Measurements from ENCODE around the gene CCNL2. TPM values are rescaled to one million over a fixed set of nuclear protein-coding genes. Genes with fewer than 3 reads are reported as not detected.

The CCNL2 gene
- total RNA-seq, 1 experiment from 2014 or later, result 142 TPM

DNA sequence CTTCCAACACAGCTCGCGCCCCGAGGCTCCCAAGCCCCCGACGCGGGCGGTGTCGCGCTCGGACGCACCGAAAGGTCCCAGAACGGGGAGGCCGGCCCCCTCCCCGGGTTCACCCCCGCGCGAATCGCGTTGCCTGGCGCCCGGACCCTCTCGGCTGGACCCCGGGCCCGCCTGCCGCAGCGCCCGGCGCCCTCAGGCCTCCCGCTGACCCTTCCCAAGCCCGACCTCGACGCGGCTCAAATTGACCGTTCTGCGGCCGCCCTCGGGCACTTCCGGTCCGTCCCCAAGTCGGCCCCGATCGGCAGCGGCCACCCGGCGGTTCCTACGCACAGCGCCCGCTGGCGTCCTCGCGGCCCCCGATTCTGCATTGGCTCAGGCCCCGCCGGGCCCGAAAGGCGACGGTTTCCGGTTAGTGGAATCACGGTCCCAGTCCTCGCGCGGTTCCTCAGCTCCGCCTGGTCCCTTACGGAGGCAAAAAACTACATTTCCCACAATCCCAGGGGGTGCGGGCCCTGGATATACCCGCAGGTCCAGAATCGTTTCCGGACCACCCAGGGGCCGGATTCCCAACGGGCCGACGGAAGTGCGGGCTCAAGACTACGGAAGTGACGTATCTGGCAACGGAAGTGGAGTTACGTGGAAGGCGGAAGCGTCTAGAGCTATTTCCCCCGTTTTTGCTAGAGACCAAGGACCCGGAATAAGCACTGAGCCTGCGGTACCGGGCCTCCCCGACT lies 24.0 kb downstream of the CCNL2 start, which contains the start of gene AURKAIP1 (continued):
- TF ChIP-seq, protein P1, sequence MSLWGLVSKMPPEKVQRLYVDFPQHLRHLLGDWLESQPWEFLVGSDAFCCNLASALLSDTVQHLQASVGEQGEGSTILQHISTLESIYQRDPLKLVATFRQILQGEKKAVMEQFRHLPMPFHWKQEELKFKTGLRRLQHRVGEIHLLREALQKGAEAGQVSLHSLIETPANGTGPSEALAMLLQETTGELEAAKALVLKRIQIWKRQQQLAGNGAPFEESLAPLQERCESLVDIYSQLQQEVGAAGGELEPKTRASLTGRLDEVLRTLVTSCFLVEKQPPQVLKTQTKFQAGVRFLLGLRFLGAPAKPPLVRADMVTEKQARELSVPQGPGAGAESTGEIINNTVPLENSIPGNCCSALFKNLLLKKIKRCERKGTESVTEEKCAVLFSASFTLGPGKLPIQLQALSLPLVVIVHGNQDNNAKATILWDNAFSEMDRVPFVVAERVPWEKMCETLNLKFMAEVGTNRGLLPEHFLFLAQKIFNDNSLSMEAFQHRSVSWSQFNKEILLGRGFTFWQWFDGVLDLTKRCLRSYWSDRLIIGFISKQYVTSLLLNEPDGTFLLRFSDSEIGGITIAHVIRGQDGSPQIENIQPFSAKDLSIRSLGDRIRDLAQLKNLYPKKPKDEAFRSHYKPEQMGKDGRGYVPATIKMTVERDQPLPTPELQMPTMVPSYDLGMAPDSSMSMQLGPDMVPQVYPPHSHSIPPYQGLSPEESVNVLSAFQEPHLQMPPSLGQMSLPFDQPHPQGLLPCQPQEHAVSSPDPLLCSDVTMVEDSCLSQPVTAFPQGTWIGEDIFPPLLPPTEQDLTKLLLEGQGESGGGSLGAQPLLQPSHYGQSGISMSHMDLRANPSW (CRISPR knock-in tag; conservative IDR thresholded peaks at IDR 0.05; ENCODE audit: low read depth), result no peak
- TF ChIP-seq NFYB (CRISPR knock-in tag; conservative IDR thresholded peaks at IDR 0.05; ENCODE audit: low read depth) (0 out of 2 replicates have a peak, but pooled peaks have one; percentile 25), CBFB (CRISPR knock-in tag; IDR thresholded peaks at IDR 0.05; ENCODE audit: low read depth) (no peak), MXD4 (CRISPR knock-in tag; IDR thresholded peaks at IDR 0.05; ENCODE audit: borderline replicate concordance) (no peak), TCF7 (CRISPR knock-in tag; IDR thresholded peaks at IDR 0.05; ENCODE audit: low read depth) (no peak), GRHL2 (CRISPR knock-in tag; IDR thresholded peaks at IDR 0.05; ENCODE audit: insufficient replicate concordance, severe bottlenecking) (no peak), ZNF317 (CRISPR knock-in tag; IDR thresholded peaks at IDR 0.05; ENCODE audit: borderline replicate concordance, low read depth) (0 out of 2 replicates have a peak, but pooled peaks have one; percentile 27), FOXJ3 (CRISPR knock-in tag; IDR thresholded peaks at IDR 0.05; ENCODE audit: borderline replicate concordance) (no peak), ZNF416 (CRISPR knock-in tag; IDR thresholded peaks at IDR 0.05) (no peak), ELF4 (CRISPR knock-in tag; IDR thresholded peaks at IDR 0.05; ENCODE audit: low read depth) (0 out of 2 replicates have a peak, but pooled peaks have one; percentile 55), CREM (CRISPR knock-in tag; IDR thresholded peaks at IDR 0.05) (peak; percentile 95), GABPB1 (CRISPR knock-in tag; IDR thresholded peaks at IDR 0.05) (peak; percentile 98), PRRX2 (CRISPR knock-in tag; IDR thresholded peaks at IDR 0.05) (no peak), ZNF138 (CRISPR knock-in tag; conservative IDR thresholded peaks at IDR 0.05) (no peak), ZNF396 (CRISPR knock-in tag; IDR thresholded peaks at IDR 0.05; ENCODE audit: borderline replicate concordance) (no peak), ATF1 (CRISPR knock-in tag; IDR thresholded peaks at IDR 0.05) (0 out of 2 replicates have a peak, but pooled peaks have one; percentile 53), SP1 (CRISPR knock-in tag; conservative IDR thresholded peaks at IDR 0.05) (peak; percentile 95), TP53 (CRISPR knock-in tag; IDR thresholded peaks at IDR 0.05) (no peak)
- TF ChIP-seq, protein P2, sequence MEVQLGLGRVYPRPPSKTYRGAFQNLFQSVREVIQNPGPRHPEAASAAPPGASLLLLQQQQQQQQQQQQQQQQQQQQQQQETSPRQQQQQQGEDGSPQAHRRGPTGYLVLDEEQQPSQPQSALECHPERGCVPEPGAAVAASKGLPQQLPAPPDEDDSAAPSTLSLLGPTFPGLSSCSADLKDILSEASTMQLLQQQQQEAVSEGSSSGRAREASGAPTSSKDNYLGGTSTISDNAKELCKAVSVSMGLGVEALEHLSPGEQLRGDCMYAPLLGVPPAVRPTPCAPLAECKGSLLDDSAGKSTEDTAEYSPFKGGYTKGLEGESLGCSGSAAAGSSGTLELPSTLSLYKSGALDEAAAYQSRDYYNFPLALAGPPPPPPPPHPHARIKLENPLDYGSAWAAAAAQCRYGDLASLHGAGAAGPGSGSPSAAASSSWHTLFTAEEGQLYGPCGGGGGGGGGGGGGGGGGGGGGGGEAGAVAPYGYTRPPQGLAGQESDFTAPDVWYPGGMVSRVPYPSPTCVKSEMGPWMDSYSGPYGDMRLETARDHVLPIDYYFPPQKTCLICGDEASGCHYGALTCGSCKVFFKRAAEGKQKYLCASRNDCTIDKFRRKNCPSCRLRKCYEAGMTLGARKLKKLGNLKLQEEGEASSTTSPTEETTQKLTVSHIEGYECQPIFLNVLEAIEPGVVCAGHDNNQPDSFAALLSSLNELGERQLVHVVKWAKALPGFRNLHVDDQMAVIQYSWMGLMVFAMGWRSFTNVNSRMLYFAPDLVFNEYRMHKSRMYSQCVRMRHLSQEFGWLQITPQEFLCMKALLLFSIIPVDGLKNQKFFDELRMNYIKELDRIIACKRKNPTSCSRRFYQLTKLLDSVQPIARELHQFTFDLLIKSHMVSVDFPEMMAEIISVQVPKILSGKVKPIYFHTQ (CRISPR knock-in tag; IDR thresholded peaks at IDR 0.05), result no peak
- TF ChIP-seq, protein P3, sequence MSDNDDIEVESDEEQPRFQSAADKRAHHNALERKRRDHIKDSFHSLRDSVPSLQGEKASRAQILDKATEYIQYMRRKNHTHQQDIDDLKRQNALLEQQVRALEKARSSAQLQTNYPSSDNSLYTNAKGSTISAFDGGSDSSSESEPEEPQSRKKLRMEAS (CRISPR knock-in tag; IDR thresholded peaks at IDR 0.05), result peak; percentile 90
- TF ChIP-seq, protein P4, sequence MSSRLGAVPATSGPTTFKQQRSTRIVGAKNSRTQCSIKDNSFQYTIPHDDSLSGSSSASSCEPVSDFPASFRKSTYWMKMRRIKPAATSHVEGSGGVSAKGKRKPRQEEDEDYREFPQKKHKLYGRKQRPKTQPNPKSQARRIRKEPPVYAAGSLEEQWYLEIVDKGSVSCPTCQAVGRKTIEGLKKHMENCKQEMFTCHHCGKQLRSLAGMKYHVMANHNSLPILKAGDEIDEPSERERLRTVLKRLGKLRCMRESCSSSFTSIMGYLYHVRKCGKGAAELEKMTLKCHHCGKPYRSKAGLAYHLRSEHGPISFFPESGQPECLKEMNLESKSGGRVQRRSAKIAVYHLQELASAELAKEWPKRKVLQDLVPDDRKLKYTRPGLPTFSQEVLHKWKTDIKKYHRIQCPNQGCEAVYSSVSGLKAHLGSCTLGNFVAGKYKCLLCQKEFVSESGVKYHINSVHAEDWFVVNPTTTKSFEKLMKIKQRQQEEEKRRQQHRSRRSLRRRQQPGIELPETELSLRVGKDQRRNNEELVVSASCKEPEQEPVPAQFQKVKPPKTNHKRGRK (CRISPR knock-in tag; IDR thresholded peaks at IDR 0.05; ENCODE audit: borderline replicate concordance), result no peak
- TF ChIP-seq, protein P5, sequence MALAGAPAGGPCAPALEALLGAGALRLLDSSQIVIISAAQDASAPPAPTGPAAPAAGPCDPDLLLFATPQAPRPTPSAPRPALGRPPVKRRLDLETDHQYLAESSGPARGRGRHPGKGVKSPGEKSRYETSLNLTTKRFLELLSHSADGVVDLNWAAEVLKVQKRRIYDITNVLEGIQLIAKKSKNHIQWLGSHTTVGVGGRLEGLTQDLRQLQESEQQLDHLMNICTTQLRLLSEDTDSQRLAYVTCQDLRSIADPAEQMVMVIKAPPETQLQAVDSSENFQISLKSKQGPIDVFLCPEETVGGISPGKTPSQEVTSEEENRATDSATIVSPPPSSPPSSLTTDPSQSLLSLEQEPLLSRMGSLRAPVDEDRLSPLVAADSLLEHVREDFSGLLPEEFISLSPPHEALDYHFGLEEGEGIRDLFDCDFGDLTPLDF (CRISPR knock-in tag; IDR thresholded peaks at IDR 0.05), result no peak
- TF ChIP-seq, protein P6, sequence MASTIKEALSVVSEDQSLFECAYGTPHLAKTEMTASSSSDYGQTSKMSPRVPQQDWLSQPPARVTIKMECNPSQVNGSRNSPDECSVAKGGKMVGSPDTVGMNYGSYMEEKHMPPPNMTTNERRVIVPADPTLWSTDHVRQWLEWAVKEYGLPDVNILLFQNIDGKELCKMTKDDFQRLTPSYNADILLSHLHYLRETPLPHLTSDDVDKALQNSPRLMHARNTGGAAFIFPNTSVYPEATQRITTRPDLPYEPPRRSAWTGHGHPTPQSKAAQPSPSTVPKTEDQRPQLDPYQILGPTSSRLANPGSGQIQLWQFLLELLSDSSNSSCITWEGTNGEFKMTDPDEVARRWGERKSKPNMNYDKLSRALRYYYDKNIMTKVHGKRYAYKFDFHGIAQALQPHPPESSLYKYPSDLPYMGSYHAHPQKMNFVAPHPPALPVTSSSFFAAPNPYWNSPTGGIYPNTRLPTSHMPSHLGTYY (CRISPR knock-in tag; IDR thresholded peaks at IDR 0.05), result no peak
- TF ChIP-seq, protein P7, sequence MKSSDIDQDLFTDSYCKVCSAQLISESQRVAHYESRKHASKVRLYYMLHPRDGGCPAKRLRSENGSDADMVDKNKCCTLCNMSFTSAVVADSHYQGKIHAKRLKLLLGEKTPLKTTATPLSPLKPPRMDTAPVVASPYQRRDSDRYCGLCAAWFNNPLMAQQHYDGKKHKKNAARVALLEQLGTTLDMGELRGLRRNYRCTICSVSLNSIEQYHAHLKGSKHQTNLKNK (CRISPR knock-in tag; IDR thresholded peaks at IDR 0.05), result no peak
- TF ChIP-seq, protein P8, sequence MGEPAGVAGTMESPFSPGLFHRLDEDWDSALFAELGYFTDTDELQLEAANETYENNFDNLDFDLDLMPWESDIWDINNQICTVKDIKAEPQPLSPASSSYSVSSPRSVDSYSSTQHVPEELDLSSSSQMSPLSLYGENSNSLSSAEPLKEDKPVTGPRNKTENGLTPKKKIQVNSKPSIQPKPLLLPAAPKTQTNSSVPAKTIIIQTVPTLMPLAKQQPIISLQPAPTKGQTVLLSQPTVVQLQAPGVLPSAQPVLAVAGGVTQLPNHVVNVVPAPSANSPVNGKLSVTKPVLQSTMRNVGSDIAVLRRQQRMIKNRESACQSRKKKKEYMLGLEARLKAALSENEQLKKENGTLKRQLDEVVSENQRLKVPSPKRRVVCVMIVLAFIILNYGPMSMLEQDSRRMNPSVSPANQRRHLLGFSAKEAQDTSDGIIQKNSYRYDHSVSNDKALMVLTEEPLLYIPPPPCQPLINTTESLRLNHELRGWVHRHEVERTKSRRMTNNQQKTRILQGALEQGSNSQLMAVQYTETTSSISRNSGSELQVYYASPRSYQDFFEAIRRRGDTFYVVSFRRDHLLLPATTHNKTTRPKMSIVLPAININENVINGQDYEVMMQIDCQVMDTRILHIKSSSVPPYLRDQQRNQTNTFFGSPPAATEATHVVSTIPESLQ (CRISPR knock-in tag; IDR thresholded peaks at IDR 0.05), result no peak

All from WTC11 (cell line).